ENCODE results near the gene PLXNA4.

DNA sequence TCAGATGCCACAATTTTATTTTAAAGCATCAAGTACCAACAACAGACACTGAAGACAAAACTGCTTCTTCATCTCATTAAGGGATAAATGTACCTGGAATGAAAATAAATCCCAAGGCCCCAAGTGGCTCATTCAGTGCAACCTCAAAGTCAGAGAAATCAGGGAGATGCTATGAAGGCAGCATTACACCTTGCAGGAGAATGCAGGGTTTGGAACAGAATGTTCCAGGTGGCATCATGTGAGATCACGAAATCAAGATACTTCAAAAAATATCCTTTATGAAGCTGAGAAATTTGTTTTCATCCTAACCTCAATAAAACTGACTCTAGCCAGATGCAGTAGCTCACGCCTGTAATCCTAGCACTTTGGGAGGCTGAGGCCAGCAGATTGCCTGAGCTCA is 477.1 kb downstream of the PLXNA4 start:
- TF ChIP-seq, protein P1, sequence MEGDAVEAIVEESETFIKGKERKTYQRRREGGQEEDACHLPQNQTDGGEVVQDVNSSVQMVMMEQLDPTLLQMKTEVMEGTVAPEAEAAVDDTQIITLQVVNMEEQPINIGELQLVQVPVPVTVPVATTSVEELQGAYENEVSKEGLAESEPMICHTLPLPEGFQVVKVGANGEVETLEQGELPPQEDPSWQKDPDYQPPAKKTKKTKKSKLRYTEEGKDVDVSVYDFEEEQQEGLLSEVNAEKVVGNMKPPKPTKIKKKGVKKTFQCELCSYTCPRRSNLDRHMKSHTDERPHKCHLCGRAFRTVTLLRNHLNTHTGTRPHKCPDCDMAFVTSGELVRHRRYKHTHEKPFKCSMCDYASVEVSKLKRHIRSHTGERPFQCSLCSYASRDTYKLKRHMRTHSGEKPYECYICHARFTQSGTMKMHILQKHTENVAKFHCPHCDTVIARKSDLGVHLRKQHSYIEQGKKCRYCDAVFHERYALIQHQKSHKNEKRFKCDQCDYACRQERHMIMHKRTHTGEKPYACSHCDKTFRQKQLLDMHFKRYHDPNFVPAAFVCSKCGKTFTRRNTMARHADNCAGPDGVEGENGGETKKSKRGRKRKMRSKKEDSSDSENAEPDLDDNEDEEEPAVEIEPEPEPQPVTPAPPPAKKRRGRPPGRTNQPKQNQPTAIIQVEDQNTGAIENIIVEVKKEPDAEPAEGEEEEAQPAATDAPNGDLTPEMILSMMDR (IDR thresholded peaks at IDR 0.05; ENCODE audit: insufficient read depth, low read length) = no peak
- TF ChIP-seq, protein P2, sequence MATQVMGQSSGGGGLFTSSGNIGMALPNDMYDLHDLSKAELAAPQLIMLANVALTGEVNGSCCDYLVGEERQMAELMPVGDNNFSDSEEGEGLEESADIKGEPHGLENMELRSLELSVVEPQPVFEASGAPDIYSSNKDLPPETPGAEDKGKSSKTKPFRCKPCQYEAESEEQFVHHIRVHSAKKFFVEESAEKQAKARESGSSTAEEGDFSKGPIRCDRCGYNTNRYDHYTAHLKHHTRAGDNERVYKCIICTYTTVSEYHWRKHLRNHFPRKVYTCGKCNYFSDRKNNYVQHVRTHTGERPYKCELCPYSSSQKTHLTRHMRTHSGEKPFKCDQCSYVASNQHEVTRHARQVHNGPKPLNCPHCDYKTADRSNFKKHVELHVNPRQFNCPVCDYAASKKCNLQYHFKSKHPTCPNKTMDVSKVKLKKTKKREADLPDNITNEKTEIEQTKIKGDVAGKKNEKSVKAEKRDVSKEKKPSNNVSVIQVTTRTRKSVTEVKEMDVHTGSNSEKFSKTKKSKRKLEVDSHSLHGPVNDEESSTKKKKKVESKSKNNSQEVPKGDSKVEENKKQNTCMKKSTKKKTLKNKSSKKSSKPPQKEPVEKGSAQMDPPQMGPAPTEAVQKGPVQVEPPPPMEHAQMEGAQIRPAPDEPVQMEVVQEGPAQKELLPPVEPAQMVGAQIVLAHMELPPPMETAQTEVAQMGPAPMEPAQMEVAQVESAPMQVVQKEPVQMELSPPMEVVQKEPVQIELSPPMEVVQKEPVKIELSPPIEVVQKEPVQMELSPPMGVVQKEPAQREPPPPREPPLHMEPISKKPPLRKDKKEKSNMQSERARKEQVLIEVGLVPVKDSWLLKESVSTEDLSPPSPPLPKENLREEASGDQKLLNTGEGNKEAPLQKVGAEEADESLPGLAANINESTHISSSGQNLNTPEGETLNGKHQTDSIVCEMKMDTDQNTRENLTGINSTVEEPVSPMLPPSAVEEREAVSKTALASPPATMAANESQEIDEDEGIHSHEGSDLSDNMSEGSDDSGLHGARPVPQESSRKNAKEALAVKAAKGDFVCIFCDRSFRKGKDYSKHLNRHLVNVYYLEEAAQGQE (IDR thresholded peaks at IDR 0.05; ENCODE audit: insufficient replicate concordance, low read depth) = no peak
